HL-60/S4 treated with retinoic acid at 250 ng/mL for 4 days and 3 days (cell line): ENCODE data around the gene EIF4EBP3.

ENCODE experiments used
- in situ Hi-C: fragments of 300-500 bp; cut with MboI; formaldehyde crosslinking; loops from 2 replicates; pipeline ENCODE4 v1.7.0; 2022; ENCODE audit warnings: low sequenced_read_pairs

EIF4EBP3 gene

DNA sequence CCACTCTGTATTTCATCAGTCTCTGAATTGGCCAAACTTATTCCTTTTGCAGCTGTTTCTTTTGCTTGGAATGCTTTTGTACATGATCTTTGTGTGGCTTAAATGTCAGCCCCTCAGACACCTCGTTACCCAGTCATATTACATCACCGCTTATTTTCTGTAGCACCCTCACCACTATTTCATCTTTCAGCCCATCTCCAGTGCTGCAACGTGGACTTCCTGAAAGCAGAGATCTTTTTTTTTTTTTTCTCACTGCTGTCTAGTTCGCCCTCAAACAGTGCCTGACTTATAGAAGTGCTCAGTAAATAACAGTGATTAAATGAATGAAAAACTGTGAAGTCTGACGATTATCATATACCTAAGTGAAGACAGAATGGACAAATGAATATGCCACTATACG, 9.0 kb downstream of the EIF4EBP3 start:
- in situ Hi-C loops: no loop called here

DNA sequence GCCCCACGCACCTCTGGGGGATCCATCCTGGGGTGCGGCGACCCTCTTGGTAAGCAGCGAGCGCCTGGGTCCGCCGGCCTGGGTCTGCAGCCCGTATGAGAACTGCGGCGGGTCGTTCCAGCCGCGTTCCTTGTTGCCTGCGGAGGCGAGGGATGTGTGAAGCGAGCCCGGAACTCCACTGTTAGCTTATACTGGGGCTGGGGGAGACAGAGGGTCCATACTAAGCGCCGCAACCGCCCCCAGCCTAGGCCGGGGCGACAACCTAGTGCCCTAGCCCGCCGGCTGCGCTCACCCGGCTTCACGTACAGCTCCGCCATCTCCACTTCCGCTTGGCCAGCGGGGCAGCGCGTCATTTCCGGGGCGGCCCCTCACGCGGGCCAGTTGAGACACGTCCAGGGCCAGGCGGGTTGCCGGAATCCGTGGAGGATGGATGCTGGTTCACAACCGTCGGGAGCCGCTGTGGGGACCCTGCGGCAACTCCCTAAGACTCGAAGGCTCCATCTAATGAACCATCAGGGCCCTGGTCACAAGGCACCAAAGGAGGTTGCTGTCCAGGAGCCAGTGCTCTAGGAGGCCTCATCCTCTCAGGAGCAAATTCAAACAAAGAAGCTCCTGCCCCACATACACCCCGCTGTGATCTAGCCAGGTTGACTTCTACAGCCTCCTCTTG, 9.8 kb downstream of the EIF4EBP3 start, which contains the start of gene SRA1:
Gene SRA1 (minus strand): TSS at position 338 of the 670 bp plus-strand sequence. CDS start 21 bp downstream, at position 317.
- in situ Hi-C loops: no loop called here

DNA sequence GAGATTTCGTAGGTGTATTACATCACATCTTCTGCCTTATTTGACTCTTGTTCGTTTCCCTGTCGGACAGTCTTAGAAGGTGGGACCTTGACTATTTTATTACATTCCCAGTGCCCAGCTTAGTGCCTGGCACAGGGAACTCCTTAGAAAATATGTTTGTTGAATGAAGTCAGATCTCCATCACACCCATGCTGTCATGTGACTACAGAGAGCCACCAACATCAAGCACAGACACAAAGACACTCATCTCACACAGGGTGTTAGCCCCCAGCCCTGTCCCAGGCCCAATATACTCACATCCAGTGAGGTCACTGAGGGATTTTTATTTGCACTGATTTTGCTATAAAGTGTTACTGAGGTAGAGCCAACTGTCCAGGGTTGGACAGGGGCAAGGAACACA, 10.5 kb downstream of the EIF4EBP3 start:
- in situ Hi-C loops: no loop called here

DNA sequence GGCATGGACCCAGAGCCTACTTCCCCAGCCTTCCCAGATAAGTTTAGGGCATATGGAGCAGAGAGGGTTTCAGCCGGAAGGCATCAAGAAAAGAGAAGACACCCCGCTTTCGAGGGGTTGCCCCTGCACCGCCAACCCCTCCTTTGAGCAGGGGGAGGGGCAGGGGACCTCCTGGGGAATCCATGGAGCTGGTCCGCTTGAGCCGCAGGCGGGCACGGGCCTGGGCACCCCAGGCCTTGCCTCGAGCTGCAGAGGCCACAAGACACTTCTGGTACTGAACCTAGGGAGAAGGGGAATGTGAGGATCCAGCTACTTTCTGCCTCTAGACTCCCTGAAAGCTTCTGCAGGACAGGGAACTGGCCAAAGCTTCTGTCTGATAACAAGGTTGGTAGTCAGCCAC, 11.1 kb downstream of the EIF4EBP3 start:
- in situ Hi-C loops: no loop called here

DNA sequence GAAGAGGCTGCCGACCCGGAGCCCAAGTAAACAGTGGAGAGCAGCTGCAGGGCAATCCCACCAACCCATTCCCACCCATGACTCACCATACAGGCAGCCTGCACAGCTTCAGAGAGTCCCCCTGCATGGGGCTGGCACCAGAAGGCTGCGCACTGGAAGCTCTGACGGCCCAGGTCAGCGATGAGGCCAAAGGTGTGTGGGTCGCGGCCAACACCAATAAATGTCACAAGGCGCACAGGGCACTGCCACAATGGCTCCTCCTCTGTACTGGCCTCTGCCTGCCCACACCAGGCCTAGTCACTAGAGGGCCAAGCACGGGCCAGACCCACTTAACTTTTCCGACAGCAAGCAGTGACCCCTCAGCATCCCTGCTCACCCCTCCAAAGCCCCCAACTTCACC, 12.8 kb downstream of the EIF4EBP3 start:
- in situ Hi-C loops: no loop called here

- in situ Hi-C loops: no loop called here
Observed at GRCh38 chr5:140561753-140562523, 14.5 kb downstream of the EIF4EBP3 start.

- in situ Hi-C loops: no loop called here
Observed at GRCh38 chr5:140563596-140563995, 16.1 kb downstream of the EIF4EBP3 start.

GRCh38 chr5:140564196-140565023, 16.9 kb downstream of the EIF4EBP3 start, which contains the start of the genes APBB3 and SLC35A4:
Gene APBB3, minus strand, starts transcription at chr5:140564598. Its CDS starts 353 bp downstream, at chr5:140564245.
Gene SLC35A4, plus strand, starts transcription at chr5:140564828. Its CDS starts 2,342 bp downstream, at chr5:140567170.
- in situ Hi-C loops: no loop called here

DNA sequence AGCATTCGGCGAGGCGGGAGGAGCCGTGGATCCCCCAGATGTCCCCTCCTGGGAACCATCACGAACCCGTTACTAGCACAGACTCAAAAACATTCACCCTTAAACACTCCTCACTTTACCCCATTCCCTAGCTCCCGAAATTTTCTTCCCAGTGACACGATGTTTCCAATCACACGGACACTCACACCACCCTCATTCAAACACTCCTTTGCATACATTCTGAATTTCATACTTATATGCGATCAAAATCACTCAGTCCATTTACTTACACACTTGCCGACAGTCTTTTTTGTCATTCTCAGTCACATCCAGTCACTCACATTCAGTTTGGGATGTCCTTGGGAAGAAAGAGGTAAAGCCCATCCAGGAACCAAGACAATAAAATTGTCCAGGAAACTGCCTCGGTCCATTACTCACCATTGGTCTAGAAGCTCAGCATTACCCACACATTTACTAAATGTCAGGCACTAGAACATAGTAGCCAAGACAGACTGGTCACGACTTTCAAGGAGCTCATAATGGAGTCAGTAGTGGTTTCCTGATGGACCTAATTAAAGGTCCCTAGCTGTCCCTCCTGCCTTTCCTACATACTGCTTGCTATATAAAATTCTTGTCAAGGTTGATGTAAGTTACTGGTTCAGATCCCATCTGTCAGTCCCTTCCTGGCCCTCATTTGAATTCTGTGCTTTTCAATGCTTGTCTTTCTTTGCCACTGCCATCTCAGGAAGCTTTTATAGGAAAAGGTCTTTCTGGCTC, 17.7 kb downstream of the EIF4EBP3 start:
- in situ Hi-C loops: no loop called here

GRCh38 chr5:140565780-140566095, 18.3 kb downstream of the EIF4EBP3 start:
- in situ Hi-C loops: no loop called here

DNA sequence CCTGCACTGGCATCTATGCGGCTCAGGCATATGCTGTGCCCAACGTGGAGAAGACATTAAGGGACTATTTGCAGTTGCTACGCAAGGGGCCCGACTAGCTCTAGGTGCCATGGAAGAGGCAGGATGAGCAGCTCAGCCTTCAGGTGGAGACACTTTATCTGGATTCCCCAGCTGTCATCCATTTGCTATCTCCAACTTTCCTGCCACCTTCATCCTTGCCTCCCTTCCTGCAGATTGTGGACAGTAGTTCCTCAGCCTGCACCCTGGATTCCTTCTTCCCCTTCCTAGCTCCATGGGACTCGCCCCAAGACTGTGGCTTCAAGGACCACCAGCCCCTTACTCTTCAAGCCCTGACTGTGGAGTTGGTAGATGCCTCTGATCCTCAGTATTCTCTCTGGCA, 19.2 kb downstream of the EIF4EBP3 start:
- in situ Hi-C loops: no loop called here

DNA sequence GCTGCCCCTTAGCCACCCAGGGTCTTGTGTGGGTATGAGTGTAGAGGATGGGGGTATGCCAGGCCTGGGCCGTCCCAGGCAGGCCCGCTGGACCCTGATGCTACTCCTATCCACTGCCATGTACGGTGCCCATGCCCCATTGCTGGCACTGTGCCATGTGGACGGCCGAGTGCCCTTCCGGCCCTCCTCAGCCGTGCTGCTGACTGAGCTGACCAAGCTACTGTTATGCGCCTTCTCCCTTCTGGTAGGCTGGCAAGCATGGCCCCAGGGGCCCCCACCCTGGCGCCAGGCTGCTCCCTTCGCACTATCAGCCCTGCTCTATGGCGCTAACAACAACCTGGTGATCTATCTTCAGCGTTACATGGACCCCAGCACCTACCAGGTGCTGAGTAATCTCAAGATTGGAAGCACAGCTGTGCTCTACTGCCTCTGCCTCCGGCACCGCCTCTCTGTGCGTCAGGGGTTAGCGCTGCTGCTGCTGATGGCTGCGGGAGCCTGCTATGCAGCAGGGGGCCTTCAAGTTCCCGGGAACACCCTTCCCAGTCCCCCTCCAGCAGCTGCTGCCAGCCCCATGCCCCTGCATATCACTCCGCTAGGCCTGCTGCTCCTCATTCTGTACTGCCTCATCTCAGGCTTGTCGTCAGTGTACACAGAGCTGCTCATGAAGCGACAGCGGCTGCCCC, 19.8 kb downstream of the EIF4EBP3 start:
- in situ Hi-C loops: no loop called here

- in situ Hi-C loops: no loop called here
Observed at GRCh38 chr5:140567871-140568270, 20.4 kb downstream of the EIF4EBP3 start.

DNA sequence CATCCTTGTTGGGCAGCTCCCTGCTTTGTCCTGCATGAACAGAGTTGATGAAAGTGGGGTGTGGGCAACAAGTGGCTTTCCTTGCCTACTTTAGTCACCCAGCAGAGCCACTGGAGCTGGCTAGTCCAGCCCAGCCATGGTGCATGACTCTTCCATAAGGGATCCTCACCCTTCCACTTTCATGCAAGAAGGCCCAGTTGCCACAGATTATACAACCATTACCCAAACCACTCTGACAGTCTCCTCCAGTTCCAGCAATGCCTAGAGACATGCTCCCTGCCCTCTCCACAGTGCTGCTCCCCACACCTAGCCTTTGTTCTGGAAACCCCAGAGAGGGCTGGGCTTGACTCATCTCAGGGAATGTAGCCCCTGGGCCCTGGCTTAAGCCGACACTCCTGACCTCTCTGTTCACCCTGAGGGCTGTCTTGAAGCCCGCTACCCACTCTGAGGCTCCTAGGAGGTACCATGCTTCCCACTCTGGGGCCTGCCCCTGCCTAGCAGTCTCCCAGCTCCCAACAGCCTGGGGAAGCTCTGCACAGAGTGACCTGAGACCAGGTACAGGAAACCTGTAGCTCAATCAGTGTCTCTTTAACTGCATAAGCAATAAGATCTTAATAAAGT, 21.1 kb downstream of the EIF4EBP3 start:
- in situ Hi-C loops: no loop called here

- in situ Hi-C loops: no loop called here
Observed at GRCh38 chr5:140569197-140569596, 21.7 kb downstream of the EIF4EBP3 start.

GRCh38 chr5:140570058-140570457, 22.6 kb downstream of the EIF4EBP3 start:
- in situ Hi-C loops: no loop called here

DNA sequence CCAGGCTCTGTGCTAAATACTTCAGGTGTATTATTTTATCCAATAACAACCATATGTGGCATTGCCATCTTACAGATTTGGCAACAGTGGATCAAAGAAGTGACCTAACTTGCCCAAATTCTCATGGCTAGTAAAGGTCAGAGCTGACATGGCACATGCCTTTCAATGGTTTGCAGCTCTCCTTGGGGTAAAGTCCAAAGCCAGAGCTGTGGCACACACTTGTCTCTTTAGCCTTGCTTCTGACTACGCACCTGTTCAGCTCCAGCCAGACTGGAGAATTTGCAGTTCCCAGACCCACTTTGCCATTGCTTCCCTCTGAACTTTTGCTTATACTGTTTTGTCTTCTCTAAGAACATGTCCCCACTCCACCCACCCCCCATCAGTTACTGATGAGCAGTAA, 23.0 kb downstream of the EIF4EBP3 start:
- in situ Hi-C loops: no loop called here

DNA sequence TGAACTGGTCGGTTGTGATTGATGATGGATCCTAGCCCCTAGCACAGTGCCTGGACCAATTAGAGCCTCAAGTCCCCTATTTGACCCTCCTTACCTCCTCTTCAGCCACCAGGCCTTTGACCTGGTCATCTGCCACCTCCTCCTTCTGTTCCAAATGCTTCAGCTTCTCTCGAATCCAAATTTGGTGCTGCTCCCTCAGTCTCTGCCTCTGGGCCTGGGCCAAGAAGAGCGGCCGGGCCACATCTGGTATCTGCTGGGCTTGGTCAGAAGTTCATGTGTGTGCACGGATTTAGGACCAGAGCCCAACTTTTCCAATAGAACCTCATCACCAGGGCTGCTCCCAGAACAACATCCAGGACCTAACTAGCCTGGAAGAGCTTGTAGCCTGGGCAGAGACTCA, 23.6 kb downstream of the EIF4EBP3 start:
- in situ Hi-C loops: no loop called here

GRCh38 chr5:140573683-140574082, 26.2 kb downstream of the EIF4EBP3 start:
- in situ Hi-C loops: no loop called here

- in situ Hi-C loops: no loop called here
Observed at GRCh38 chr5:140574165-140574564, 26.7 kb downstream of the EIF4EBP3 start.
